ENCODE data around the gene GRHPR. TPM values are rescaled to one million over a fixed set of nuclear protein-coding genes. Genes with fewer than 3 reads are reported as not detected.

GRHPR gene
- total RNA-seq, 2 experiments from 2014 or later, result 51.2 to 51.5 TPM

Other genes starting within 250 kb of the GRHPR start
- 10 to 100 TPM; 10.5 to 10.6 TPM for gene ZBTB5, start 42.8 kb downstream of the GRHPR start, total RNA-seq
- 10 to 100 TPM; 27.6 to 29.2 TPM for gene POLR1E, start 63.3 kb downstream of the GRHPR start, total RNA-seq
- gene FBXO10, start 153.7 kb downstream of the GRHPR start, total RNA-seq, result 1 to 10 TPM; 5.8 to 6.7 TPM
- 10 to 100 TPM; 81.0 to 86.4 TPM for gene TOMM5, start 169.9 kb downstream of the GRHPR start, total RNA-seq
- not detected for gene FRMPD1, start 228.3 kb downstream of the GRHPR start, total RNA-seq